IMR-90 (cell line): ENCODE results near the gene TAGAP. TPM values are rescaled to one million over a fixed set of nuclear protein-coding genes. Genes with fewer than 3 reads are reported as not detected.

Experiments
- CEBPB ChIP-seq: IDR thresholded peaks from 2 replicates; pipeline ENCODE4 v1.6.1; 2012; ENCODE audit warnings: low read depth, low read length, improper control_type of control experiment
- FOS ChIP-seq: fragments of 150-350 bp; IDR thresholded peaks from 2 replicates; pipeline ENCODE4 v1.6.1; 2016; ENCODE audit warnings: low read depth, low read length
- MAFK ChIP-seq: IDR thresholded peaks from 2 replicates; pipeline ENCODE4 v1.6.1; 2012; ENCODE audit warnings: low read depth, low read length, improper control_type of control experiment
- MAZ ChIP-seq: IDR thresholded peaks from 2 replicates; pipeline ENCODE4 v1.6.1; 2012; ENCODE audit warnings: low read depth, mild to moderate bottlenecking, low read length, improper control_type of control experiment, moderate library complexity, borderline replicate concordance
- POLR2A ChIP-seq: IDR thresholded peaks from 2 replicates; pipeline ENCODE4 v1.6.1; 2012; ENCODE audit warnings: mild to moderate bottlenecking, low read depth, low read length
- RAD21 ChIP-seq: IDR thresholded peaks from 2 replicates; pipeline ENCODE4 v1.6.1; 2012; ENCODE audit warnings: low read length, improper control_type of control experiment
- RCOR1 ChIP-seq: IDR thresholded peaks from 2 replicates; pipeline ENCODE4 v1.6.1; 2012; ENCODE audit warnings: mild to moderate bottlenecking, low read length, improper control_type of control experiment; ENCODE audit not compliant: insufficient replicate concordance
- USF2 ChIP-seq: fragments of 150-350 bp; IDR thresholded peaks from 2 replicates; pipeline ENCODE4 v1.6.1; 2017; ENCODE audit warnings: mild to moderate bottlenecking, antibody characterized with exemption, low read length, low read depth
- polyA plus RNA-seq, 3 experiments: library from polyadenylated mRNA; depleted of rRNA; stranded (reverse); fragments of >200 nt; gene quantifications; 2 replicates each; pipeline ENCODE4 v1.2.3, GENCODE V29; 2012; ENCODE audit warnings: low replicate concordance in 1 of 3
- total RNA-seq: library from RNA; depleted of rRNA; stranded (reverse); fragments of >200 nt; gene quantifications from 2 replicates; pipeline ENCODE4 v1.2.3, GENCODE V29; 2012

The TAGAP gene
- total and polyA plus RNA-seq, 2 of the 4 experiments (the other 2 are of a cell fraction): not detected

- no peak for TF ChIP-seq USF2
- TF ChIP-seq MAZ: no peak
- TF ChIP-seq CEBPB: no peak
- TF ChIP-seq RAD21: no peak
- no peak for TF ChIP-seq RCOR1
- no peak for TF ChIP-seq MAFK
- no peak for TF ChIP-seq POLR2A
- TF ChIP-seq FOS: no peak
Observed at GRCh38 chr6:158999154-158999665, 45.6 kb downstream of the TAGAP start (continued).
